PC-3 (cell line): ENCODE results near the gene ANGPT4.

Experiments
- EZH2 ChIP-seq: fragments of 300-600 bp; sonication (generic); IDR thresholded peaks from one replicate; pipeline ENCODE4 v1.6.1; 2017; ENCODE audit warnings: antibody characterized with exemption, mild to moderate bottlenecking, low read length; ENCODE audit not compliant: unreplicated experiment
- EZH2phosphoT487 ChIP-seq: fragments of 300-600 bp; sonication (generic); IDR thresholded peaks from 2 replicates; pipeline ENCODE4 v1.6.1; 2018; ENCODE audit warnings: mild to moderate bottlenecking, antibody characterized with exemption, low read length, borderline replicate concordance
- TF ChIP-seq, protein P1 (sequence below): fragments of 300-600 bp; sonication (generic); conservative IDR thresholded peaks from 2 replicates; pipeline ENCODE4 v1.5.1; 2017; ENCODE audit warnings: antibody characterized with exemption, low read depth, mild to moderate bottlenecking, low read length

DNA sequence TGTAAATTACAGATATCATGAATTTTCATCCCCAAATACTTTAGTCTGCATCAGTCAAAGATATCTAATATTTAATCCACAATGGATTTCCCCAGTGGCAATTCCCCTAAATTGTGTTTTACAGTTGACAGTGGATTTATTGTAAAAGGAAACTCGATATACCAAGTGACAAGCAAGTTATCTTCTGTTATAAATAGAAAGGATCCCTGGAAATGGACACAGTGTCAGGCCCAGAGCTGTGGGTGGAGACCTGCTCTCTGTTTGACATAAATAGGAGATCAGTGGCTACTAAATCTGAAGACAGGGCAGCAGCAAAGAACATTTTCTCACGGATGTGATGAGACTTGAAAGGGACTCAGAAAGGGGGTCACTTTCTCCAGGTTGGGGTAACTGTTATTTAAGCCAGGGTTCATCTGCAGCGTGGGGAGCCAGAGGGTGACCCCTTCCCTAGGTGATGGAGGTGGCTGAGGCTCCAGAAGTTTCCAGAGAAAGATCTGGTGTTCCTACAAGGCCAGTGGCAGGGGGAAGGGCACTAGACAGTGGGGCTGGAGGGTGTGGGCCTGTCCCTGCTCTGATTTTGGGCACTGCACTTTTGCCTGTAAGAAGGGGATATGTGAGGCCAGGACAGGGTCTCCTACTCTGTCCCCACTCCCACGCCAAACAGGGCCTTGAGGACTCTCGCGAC lies 94.9 kb downstream of the ANGPT4 start:
- TF ChIP-seq, protein P1, sequence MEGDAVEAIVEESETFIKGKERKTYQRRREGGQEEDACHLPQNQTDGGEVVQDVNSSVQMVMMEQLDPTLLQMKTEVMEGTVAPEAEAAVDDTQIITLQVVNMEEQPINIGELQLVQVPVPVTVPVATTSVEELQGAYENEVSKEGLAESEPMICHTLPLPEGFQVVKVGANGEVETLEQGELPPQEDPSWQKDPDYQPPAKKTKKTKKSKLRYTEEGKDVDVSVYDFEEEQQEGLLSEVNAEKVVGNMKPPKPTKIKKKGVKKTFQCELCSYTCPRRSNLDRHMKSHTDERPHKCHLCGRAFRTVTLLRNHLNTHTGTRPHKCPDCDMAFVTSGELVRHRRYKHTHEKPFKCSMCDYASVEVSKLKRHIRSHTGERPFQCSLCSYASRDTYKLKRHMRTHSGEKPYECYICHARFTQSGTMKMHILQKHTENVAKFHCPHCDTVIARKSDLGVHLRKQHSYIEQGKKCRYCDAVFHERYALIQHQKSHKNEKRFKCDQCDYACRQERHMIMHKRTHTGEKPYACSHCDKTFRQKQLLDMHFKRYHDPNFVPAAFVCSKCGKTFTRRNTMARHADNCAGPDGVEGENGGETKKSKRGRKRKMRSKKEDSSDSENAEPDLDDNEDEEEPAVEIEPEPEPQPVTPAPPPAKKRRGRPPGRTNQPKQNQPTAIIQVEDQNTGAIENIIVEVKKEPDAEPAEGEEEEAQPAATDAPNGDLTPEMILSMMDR = no peak
- TF ChIP-seq EZH2phosphoT487 = no peak
- no peak for TF ChIP-seq EZH2
